ENCODE data around the gene FBN1.

The FBN1 gene

DNA sequence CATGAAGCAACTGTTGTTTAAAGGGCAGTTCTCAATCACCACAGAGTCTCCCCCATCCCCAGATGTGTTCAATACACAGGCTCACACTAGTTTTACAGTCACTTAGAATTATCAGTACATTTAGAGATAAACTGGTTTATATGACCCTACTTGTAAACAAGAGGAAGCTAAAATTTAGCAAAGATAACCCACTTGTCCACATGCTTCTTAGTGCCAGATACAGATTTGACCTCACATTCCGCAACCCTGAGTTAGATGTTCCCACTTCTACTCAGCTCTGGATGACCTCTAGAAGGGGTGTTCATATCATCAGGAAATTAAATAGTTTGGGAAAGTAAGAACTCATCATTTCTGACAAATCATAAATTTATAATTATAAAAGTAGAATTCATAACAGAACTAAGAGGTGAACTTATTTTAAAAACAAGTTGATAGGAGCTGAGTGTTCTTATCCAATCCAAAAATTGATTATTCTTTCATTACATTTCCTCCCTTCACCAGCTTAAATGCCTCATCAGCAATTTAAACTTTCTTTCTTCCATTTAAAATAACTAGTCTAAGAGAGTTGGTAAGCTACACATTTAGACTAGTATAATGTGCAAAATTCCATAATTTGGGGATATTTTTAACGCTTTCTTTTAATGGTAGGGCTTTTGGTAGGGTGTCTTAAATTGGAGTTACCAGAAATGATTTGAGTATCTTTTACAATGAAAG is 131.2 kb downstream of the FBN1 start:
- no peak for DNase-seq (ENCODE audit: low read depth in 2 of 2)

DNA sequence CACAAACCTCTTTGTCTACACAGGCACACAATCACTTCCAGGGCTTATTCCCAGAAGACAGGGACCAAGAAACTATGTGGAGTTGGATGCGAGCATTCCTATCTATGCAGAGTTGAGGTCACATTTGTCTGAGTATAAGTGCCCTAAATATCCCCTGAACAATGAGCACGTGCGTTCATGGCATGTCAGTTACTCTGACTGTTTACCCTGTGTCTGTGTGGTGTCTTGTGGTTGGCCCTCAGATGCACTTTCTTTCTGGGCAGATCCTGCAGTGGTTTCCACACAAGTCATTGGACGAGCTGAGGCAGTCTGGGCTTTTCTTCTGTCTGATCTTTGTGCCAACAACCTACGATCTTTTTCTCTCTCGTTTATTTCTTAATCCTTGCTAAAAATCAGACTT is 134.5 kb downstream of the FBN1 start:
- DNase-seq (ENCODE audit: low read depth in 2 of 2), result no peak

DNA sequence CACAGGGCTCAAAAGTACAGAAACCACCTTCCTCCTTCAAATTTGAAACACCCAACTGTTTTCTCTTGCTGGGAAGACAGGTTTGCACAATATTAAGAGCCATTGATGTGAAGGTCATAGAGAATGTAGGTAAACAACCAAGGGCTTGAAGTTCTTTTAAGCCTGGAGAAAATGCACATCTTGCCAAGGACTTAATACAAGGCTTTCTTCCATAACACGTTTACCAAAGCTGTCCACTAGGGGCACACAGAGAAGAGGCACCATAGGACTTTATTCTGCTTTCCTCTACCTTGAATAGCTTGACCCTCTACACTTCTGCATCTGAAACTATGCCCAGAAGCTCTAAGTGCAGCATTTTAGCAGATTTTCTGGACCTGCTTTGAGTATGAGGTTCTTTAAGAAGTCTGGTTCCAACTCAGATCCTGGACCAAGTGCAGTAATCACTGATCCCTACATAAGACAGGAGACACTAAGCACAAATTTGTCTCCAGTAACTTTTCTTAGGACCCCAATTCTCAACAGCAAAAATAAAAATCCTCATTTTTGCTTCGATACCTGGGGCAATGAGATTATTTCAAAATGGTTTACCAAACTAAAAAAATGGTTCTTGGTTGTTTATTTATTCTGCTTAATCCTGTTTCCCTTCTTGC is 138.0 kb downstream of the FBN1 start:
- no peak for DNase-seq (ENCODE audit: low read depth in 2 of 2)

DNA sequence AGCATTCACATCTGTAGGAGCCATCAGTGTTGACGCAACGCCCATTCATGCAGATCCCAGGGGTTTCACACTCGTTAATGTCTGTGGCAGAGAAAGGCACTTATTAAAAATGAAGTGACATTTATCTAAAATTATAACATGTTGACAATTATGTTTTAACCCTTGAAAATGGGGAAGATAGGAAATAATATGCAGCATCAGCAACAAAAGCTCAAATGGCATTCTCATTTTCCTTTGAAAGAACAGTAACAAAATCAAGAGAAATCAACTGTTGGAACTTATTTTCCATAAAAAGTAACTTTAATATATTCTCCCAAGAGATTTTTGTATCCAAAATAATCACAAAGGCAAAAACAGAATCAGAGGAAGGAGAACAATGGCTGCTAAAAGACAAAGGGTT is 140.4 kb downstream of the FBN1 start:
- no peak for DNase-seq (ENCODE audit: low read depth in 2 of 2)

DNA sequence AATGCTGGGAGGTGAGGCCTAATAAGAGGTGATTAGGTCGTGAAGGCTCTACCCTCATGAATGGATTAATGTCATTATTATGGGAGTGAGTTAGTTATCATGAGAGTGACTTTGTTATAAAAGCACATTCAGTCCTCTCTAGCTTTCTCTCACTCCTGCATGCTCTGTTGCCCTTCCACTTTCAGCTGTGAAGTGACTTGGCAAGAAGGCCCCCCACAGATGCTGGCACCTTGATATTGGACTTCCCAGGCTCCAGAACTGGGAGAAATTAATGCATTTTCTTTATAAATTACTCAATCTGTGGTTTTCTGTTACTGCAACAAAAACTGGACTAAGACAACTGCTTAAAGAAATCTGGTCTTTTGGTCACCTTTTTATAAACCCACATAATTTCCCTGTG is 144.3 kb downstream of the FBN1 start:
- DNase-seq (ENCODE audit: low read depth in 2 of 2), result no peak

DNA sequence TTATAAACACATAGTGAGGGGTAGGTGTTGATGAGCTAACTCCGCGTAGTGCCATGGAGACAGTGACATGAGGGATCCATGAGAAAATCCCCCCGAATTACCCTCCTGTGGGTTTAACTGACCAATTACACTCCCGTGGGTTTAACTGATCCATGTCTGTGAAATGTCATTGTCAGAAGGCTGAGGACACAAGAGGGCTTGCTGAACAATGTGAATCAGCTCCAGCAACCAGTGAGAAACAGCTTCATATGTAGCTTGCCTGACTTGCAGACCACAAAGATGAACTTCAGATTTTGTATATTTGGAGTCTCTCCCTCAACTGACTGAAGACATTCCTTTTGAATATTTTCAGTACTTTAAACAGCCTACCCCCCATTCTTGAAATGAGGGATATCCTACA is 144.9 kb downstream of the FBN1 start:
- DNase-seq (ENCODE audit: low read depth in 2 of 2), result no peak

DNA sequence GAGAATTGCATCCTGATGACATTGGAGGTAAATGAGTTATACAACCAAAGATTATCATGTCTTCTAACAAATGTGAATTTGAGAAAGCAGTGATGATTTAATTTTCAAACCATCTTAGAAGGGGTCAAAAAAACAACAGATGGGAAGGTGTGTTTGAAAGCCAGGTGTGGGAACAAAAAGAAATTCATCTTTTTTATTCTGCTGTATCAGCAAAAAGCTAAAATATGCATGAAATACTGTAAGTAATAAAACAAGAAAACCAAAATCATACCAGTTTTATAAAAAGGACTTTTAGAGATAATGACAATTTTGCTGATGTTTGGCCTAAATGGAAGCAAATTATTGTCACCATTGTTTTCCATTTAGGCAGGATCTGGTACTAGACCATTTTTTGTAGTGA is 145.5 kb downstream of the FBN1 start:
- DNase-seq (ENCODE audit: low read depth in 2 of 2), result no peak

DNA sequence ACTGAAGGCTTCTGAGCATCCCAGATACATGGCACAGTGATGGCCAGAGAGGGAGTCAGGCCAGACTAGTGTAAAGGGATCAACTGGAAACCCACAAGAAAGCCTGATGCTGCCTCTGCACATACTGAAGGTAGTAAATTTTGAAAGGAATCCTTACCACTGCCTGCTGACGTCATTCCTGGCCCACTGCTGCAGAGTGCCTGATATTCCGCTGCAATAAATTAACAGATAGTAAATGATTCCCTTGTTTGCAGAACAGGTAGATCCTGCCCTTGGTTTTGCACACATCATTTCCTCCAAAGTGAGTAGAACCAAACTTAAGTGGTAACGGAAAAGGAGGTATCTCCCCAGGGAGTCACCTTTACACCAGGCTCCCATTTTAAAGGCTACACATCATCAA is 146.7 kb downstream of the FBN1 start:
- DNase-seq (ENCODE audit: low read depth in 2 of 2), result no peak

DNA sequence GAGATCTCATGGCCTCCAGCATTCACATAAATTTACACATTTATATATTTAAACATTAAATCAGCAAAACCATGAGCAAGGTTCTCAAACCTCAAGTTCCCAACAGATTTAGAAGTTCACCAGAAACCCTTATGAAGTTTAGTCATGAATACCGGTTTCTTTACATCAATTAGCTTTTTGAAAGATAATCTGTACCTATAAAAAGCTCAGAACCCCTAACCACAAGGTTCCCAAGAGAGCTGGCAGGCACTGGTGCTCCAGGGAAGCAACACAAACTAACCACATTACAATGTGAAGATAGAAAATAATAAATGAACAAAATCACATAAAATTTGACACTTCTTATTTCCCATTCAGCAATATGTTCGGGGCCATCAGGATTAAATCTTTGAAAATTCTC is 150.9 kb downstream of the FBN1 start:
- no peak for DNase-seq (ENCODE audit: low read depth in 2 of 2)

DNA sequence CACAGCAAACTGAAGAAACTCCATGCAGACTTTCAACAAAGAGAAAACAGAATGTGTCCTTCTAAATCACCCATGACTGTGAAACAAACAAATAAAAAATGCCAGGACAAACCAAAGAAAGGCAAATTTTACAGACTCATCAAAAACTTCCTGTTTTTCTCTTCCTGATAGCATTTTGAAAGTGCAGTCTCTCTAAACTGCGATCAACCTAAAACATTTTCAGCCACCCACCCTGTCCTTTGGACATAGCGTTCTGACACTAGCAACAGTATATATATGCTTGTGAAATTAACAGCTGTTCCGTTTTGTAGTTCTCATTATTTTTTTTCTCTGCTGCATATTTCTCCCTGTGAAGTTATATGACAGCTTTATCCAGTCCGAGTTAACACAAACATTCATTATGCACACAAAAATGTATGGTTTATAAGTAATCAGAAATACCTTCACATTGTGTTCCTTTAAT is 151.7 kb downstream of the FBN1 start:
- DNase-seq (ENCODE audit: low read depth in 2 of 2), result no peak

DNA sequence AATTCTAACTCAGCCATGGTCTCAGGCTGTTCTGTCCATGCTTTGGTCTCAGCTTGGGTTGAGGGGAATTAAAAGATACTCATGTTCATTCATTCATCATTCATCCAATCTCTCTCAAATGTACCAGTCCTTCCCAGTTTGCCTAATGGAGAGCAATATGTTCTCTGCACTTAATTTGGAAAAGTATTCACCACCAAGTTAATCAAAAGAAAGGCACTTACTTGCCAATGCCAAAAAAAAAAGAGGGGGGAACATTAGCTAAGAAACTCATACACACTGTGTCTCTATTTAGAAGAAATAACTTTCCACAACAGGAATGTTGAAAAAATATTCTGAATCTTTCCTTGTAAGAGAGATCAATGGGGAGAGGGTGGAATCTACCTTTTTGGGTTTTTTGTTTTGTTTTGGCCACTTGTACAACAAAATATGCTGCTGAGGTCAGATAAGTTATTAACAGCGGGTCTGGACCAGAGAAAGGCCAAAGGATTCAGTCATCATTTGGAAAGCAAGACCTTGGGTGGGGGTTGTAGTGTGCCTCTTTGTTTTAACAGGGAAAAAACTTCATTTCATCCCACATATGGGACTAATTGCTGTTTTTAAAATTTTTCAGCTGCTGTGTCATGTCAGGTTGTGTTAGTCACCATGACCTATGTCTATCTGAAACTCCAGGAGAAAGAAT is 152.3 kb downstream of the FBN1 start:
- no peak for DNase-seq (ENCODE audit: low read depth in 2 of 2)

DNA sequence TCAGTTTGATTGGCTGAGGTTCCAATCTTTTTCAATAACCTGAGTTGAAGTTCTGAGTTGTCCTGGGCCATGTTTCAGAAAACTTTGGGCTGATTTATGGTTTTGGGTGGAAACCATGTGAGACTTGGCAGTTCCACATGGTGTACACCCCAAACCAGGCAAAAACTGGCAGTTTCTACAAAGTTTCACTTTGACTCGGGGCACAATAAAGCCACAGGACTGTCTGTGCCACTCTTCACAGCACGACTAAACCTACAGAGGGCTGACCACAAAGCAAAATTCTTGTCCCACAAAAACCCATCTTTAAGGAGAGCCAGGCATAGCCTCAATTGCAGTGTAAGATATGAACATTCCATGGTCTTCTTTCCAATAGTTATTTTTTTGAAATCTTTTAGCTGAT is 159.3 kb downstream of the FBN1 start:
- no peak for DNase-seq (ENCODE audit: low read depth in 2 of 2)

DNA sequence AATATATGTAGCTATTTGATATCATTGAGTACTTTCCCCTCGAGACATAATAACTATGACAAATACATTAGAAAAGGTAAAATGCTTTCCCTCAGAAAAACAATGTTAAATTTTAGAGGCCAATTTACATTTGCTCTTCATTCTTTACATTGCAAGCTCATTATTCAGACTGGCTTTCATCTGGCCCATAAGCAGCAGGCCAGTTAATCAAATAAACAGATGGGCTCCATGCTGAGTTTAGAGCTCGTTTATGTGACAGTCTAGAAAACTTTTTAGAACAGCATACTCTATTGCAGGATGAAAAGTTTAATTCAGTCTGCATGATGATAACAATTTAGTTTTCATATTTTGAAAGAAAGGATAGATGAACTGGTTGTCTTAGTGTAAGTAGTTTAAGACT is 163.7 kb downstream of the FBN1 start:
- DNase-seq (ENCODE audit: low read depth in 2 of 2), result no peak

DNA sequence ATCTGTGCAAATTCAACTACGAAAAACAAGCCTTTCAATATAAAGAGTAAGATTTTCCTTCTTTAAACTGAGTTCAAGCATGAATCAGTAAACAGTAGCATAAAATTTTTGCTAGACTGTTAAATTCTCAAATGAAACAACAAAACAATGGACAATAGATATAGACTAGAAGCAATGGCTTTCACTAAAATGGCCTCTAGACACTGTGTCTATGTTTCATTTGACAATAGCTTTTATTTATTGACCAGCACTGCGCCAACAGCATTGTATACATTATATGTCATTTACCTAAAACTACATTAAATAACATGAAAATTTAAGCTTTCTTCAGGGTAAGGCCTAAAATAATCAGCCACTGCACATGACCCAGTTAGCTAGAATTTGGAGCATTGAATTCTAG is 165.8 kb downstream of the FBN1 start:
- DNase-seq (ENCODE audit: low read depth in 2 of 2), result no peak

DNA sequence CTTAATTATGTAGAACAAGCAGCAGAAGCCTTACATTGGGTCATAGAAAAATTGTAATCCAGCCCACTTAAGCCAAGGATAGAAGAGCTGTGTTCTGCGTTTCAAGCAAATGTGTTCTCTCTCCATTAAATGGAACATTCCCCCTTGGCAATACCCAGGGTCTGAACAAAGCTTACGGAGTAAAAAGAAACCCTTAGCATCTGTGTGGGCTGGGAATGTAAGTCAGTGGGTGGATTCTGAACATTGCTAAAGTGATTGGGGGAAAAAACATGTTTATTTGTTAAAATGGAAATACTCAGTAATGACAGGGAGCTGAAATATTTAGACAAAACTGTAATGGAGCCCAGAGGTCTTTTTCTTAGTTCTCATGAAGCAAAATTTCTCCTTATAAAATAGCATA is 166.9 kb downstream of the FBN1 start:
- DNase-seq (ENCODE audit: low read depth in 2 of 2), result no peak

DNA sequence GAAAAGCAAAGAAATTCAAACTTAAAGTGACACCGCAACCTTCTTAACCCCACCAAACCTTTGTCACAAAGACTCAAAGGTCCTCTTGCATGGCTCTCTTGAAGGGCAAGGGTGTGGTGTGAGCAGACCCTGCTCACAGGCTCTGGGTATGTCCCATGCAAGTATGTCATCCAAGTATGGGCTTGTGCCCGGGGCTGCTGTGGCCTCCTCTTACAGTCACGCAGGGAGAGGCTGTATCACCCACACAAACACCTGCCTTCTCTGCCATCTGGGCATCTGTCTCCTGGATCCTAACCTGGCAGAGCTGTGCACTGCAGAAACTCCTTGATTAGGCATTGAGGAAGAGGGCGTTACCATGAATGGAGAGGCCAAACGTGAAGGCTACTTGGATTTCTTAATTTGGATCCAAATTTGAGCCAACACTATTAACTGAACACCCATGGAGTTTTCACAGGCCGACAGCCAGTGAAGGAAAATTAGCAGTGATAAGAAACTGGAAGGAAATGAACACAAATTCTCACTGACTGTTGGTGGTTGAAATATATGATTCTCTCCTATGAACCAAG is 167.6 kb downstream of the FBN1 start:
- DNase-seq (ENCODE audit: low read depth in 2 of 2), result no peak

DNA sequence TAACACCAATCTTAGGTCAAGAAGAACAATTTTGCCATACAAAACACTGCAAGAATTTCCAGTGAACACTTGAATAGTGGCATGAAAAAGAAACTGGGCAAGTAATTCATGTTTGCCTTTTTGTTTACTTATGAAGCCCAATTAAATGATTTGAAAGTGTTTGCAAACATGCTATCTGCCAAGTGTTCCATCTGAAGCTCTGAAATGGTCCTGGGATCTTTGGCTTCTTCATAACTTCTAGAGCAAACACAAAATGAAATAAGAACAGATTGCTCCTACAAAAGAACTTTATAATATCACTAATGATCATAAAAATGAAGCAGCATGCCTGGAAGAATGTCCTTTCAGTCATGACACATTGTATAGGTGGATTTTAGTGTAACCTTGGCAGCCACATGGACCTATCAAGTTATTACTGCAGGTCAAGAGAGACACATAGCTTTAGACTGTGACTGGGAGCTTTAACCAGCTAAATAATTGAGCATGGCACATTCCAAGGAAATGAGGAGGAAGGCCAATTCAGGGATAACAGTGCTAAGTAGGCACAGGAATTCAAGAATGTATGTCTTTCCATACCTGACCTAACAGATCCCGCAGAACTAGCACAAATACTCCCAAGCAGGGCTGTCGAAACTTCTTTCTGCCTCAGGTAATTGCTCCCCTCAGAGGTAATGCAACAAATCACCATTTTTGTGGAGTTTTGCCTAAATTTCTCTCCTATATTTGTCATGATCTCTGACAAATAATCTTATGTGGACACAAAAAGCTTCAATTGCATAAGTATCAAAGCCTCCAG is 169.7 kb downstream of the FBN1 start:
- DNase-seq (ENCODE audit: low read depth in 2 of 2), result no peak

DNA sequence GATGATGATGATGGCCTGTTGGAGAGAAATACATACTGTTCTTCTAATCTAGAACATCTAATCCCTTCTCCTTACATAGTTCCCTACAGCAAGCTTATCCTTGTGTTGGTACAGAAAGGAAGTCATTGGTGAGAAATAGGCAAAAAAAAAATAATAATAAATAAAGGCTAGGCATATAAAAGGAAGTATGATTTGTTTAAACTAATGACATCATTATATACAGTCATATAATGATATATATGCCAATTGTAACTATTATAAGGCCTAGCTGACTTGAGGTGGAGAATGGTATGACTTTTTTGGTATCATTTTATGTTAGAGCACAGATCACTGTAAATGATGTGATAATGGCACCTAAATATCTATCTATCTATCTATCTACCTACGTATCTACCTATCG is 171.8 kb downstream of the FBN1 start:
- no peak for DNase-seq (ENCODE audit: low read depth in 2 of 2)

DNA sequence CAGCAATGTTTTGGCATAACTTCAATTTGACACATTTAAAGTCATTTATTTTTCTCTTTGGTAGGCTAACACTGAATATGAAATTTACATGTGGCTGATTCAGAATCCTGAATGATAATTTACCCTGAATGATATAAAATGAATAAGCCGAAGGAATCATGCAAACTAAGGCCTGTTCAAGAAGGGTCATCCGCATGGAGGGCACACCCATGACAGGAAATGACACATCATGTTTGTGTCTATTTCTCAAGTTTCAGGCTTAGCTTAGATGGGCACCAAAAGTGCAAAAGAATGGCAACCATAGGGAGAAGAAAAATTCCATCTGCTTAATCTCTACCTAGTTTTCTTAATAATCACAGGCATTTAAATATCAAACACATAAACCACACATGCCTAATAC is 172.8 kb downstream of the FBN1 start:
- no peak for DNase-seq (ENCODE audit: low read depth in 2 of 2)

DNA sequence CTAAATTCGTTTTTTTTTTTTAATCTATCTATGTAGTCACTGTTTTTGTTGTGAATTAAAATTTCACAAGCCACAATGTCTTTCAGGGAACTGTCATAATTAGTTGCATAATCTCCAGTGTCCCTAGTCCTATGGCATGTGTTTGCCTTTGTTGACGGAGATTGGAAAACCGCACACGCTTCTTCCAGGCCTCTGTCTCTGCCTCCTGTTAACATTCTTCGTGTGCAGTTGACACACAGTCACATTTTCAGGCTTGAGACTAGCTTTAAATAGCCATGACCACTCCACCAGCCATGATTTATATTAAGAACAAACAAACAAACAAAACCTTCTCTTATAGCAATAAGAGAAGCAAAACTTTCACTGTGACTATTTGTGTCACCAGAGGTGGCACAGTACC is 174.4 kb downstream of the FBN1 start:
- no peak for DNase-seq (ENCODE audit: low read depth in 2 of 2)

DNA sequence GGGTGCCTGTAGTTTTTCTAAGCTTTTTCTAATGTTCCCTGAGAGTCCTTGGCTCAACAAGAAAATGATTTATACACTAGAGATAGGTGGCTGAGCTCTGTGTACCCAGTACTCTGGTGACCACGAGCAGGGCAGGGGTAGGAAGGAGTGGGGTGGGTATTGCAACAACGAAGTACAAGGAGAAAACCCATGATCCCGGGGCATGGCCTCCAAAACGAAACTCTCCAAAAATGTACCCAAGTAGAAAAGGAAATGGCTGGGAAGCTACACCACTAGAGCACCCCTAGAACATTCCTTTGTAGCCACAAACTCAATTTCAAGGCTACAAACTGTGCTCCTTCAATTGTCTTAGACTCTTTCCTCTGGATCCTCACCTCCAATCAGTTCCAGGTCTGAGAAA is 175.4 kb downstream of the FBN1 start:
- no peak for DNase-seq (ENCODE audit: low read depth in 2 of 2)

DNA sequence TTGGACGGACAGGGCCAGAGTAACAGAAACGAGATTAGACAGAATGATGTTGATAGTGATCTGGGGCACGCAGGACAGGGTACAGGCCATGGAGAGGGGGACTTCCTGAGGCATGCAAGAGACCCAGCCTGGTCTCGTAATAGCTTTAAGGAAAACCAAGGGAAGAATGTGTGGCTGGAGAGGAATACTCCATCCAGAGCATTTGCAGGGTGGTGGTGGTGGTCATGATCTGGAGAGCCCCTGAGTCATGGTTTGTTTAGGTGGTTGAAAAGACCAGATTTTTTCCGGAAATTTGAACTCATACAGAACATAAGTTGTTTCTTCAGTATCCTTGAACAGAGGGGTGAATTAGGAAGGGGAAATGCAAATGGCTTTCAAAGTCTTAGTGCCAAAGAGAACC is 175.8 kb downstream of the FBN1 start:
- DNase-seq (ENCODE audit: low read depth in 2 of 2), result no peak

All from stimulated activated CD8-positive, alpha-beta memory T cell treated with anti-CD3 and anti-CD28 coated beads, Interleukin-15, amount 100 ng/mL, for 48 hours (primary cell).